GM18498 (cell line): ENCODE results near the gene NET1.
"Not testable (repeated sequence)": the region's sequence is repeated elsewhere in the genome, so short reads cannot be mapped to it uniquely, and the experiment has no call there.

ENCODE experiments used
- ATAC-seq: cut with Tn5 transposase; IDR thresholded peaks from one replicate; pipeline ENCODE4 v1.9.1; 2021; ENCODE audit warnings: mild to moderate bottlenecking, moderate library complexity; ENCODE audit not compliant: unreplicated experiment

NET1 gene

GRCh38 chr10:5461914-5462840 is 49.8 kb downstream of the NET1 start:
- no peak for ATAC-seq

GRCh38 chr10:5462841-5463293 is 50.5 kb downstream of the NET1 start:
- ATAC-seq: no peak

GRCh38 chr10:5464546-5464945 is 52.2 kb downstream of the NET1 start:
- ATAC-seq: no peak

- ATAC-seq: no peak
Observed at GRCh38 chr10:5465976-5466450, 53.7 kb downstream of the NET1 start.

- ATAC-seq: no peak
Observed at GRCh38 chr10:5466451-5467206, 54.3 kb downstream of the NET1 start.

- no peak for ATAC-seq
Observed at GRCh38 chr10:5467207-5467535, 54.8 kb downstream of the NET1 start.

- ATAC-seq: no peak
Observed at GRCh38 chr10:5467634-5468255, 55.4 kb downstream of the NET1 start.

GRCh38 chr10:5468262-5469106 is 56.1 kb downstream of the NET1 start:
- no peak for ATAC-seq

GRCh38 chr10:5469353-5470061 is 57.1 kb downstream of the NET1 start:
- ATAC-seq: no peak

GRCh38 chr10:5470062-5470751 is 57.9 kb downstream of the NET1 start:
- no peak for ATAC-seq

GRCh38 chr10:5474642-5475041 is 62.3 kb downstream of the NET1 start:
- ATAC-seq: not testable (repeated sequence)

GRCh38 chr10:5475088-5475487 is 62.7 kb downstream of the NET1 start:
- ATAC-seq: not testable (repeated sequence)

GRCh38 chr10:5475974-5476807 is 63.8 kb downstream of the NET1 start:
- ATAC-seq: not testable (repeated sequence)

- ATAC-seq: no peak
Observed at GRCh38 chr10:5476918-5477525, 64.7 kb downstream of the NET1 start.

GRCh38 chr10:5477948-5478693 is 65.8 kb downstream of the NET1 start:
- no peak for ATAC-seq

- no peak for ATAC-seq
Observed at GRCh38 chr10:5478694-5479305, 66.4 kb downstream of the NET1 start.
